ENCODE measurements around the gene MANF.
"Not testable (repeated sequence)": the region's sequence is repeated elsewhere in the genome, so short reads cannot be mapped to it uniquely, and the experiment has no call there.

The MANF gene

GRCh38 chr3:51386852-51387229 lies 1.8 kb downstream of the MANF start:
- Histone ChIP-seq H3K27me3 (ENCODE audit: control insufficient read depth, low read length) (no peaks in the 10 kb centered on the region), H3K4me1 (ENCODE audit: control insufficient read depth, low read length) (peaks cover 58% of the 10 kb centered on the region), H4K20me1 (ENCODE audit: control insufficient read depth, insufficient read depth, low read depth, low read length) (0 out of 2 replicates have a peak, but pooled peaks cover 3% of the 10 kb centered on the region), H3K9me3 (ENCODE audit: control insufficient read depth, insufficient read depth, low read length) (no peaks in the 10 kb centered on the region), H3K4me2 (ENCODE audit: low read length) (peak overlapping the region; percentile 74), H3K27ac (ENCODE audit: low read depth, low read length) (0 out of 2 replicates have a peak overlapping the region, but pooled peaks have one; percentile 49), H3K4me3 (ENCODE audit: low read length) (peak overlapping the region; percentile 97), H3K9me2 (replicated peaks; ENCODE audit: control insufficient read depth, low read length) (no peaks in the 10 kb centered on the region), H3K79me2 (ENCODE audit: control insufficient read depth, low read length) (peaks cover 76% of the 10 kb centered on the region), H3F3A (ENCODE audit: control insufficient read depth, insufficient read depth) (peaks cover 37% of the 10 kb centered on the region), H3K36me3 (ENCODE audit: control insufficient read depth, low read length) (peaks cover 67% of the 10 kb centered on the region)
- TF ChIP-seq CTCF (IDR thresholded peaks at IDR 0.05; ENCODE audit: low read depth, low read length, poor library complexity, severe bottlenecking) (no peak), EZH2phosphoT487 (IDR thresholded peaks at IDR 0.05; ENCODE audit: borderline replicate concordance, low read length) (no peak)

- H3K27ac ChIP-seq (ENCODE audit: low read depth, low read length); H3K27me3 ChIP-seq (ENCODE audit: control insufficient read depth, low read length); H4K20me1 ChIP-seq (ENCODE audit: control insufficient read depth, insufficient read depth, low read depth, low read length); H3K9me3 ChIP-seq (ENCODE audit: control insufficient read depth, insufficient read depth, low read length); H3K9me2 ChIP-seq (replicated peaks; ENCODE audit: control insufficient read depth, low read length): not testable (repeated sequence)
- Histone ChIP-seq H3K4me3 (ENCODE audit: low read length) (peak overlapping the region; percentile 13), H3K36me3 (ENCODE audit: control insufficient read depth, low read length) (peaks cover 72% of the 10 kb centered on the region), H3K4me1 (ENCODE audit: control insufficient read depth, low read length) (peaks cover 63% of the 10 kb centered on the region), H3K79me2 (ENCODE audit: control insufficient read depth, low read length) (peaks cover 81% of the 10 kb centered on the region), H3K4me2 (ENCODE audit: low read length) (peak overlapping the region; percentile 74), H3F3A (ENCODE audit: control insufficient read depth, insufficient read depth) (peaks cover 37% of the 10 kb centered on the region)
These were observed 2.2 kb downstream of the MANF start for GRCh38 chr3:51387281-51387680.

DNA sequence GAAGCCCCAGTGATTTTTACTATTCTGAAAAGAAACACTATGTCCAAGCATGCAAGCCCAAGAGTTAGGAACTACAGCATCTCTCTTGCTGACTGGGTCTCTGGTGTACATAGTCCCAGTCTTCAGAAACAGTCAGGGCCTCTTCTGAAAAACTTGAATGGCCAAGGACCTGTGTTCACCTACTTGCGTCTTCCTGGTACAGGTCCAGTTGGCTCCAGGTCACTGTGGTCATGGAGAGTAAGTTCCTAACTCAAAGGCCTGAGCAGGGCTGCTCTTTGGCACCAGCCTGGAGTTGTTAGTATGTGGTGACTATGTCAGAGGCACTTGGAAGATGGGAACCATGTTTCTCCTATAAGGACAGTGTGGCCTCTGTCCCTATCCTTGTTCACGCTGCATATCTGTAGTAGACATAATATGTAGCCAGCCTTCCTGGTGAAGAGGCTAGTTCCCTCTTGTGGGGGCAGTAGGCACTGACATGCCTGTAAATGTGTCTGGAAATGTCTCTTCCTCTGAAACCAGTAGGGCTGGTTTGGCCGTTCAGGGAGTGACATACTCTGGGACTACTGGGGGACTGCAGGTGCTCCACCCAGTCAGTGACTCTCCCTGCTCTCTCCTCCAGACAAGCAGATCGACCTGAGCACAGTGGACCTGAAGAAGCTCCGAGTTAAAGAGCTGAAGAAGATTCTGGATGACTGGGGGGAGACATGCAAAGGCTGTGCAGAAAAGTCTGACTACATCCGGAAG lies 3.4 kb downstream of the MANF start:
- Histone ChIP-seq H3K9me2 (replicated peaks; ENCODE audit: control insufficient read depth, low read length) (no peaks in the 10 kb centered on the region), H3K36me3 (ENCODE audit: control insufficient read depth, low read length) (peaks cover 83% of the 10 kb centered on the region), H3K4me3 (ENCODE audit: low read length) (no peak overlapping the region; the same call in 1 of the 2 replicates), H3F3A (ENCODE audit: control insufficient read depth, insufficient read depth) (peaks cover 37% of the 10 kb centered on the region), H3K4me1 (ENCODE audit: control insufficient read depth, low read length) (peaks cover 68% of the 10 kb centered on the region), H3K4me2 (ENCODE audit: low read length) (peak overlapping the region; percentile 74), H3K79me2 (ENCODE audit: control insufficient read depth, low read length) (peaks cover 87% of the 10 kb centered on the region), H3K9me3 (ENCODE audit: control insufficient read depth, insufficient read depth, low read length) (no peaks in the 10 kb centered on the region), H4K20me1 (ENCODE audit: control insufficient read depth, insufficient read depth, low read depth, low read length) (peaks cover 18% of the 10 kb centered on the region), H3K27ac (ENCODE audit: low read depth, low read length) (peak overlapping the region; percentile 11; the same call in 1 of the 2 replicates), H3K27me3 (ENCODE audit: control insufficient read depth, low read length) (no peaks in the 10 kb centered on the region)
- TF ChIP-seq CTCF (IDR thresholded peaks at IDR 0.05; ENCODE audit: low read depth, low read length, poor library complexity, severe bottlenecking) = no peak
- TF ChIP-seq EZH2phosphoT487 (IDR thresholded peaks at IDR 0.05; ENCODE audit: borderline replicate concordance, low read length) = no peak

DNA sequence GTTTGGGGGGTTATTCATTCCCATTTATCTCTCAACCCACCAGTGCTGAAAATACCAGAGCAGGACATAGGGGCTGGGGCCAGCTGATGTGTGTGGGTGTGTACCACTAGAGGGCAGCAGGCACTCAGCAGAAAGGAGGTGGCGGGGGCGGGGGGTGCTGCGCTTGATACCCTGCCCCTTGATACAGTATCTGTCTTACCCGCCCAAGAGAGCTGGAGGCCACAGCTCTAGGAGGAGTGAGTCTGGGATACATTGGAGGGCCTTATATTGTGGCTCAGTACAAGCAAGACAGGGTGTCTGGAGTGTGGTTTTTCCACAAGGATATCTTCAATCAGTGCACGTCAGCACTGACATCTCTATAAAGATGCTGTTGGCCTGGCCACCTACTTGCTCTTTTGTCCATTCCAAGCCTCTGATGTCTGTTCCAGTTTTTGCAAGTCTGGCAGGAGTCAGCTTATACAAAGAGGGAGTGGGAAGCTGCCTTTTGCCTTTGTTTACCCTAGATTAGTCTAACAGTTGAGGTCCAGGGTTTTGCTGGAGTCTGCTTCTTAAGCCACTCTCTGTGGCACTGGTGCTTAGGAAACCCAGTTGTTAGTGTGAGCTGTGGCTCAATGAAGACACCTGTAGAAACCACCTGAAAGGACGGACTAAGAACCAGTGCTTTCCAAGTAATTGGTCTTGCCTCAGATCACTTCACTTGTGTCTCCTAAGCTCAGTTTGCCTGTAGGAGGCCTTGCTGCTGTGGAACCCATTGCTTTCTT lies 4.5 kb downstream of the MANF start:
- peak overlapping the region; percentile 11; the same call in 1 of the 2 replicates for H3K27ac ChIP-seq (ENCODE audit: low read depth, low read length)

More for the DNA sequence above, 4.5 kb downstream of the MANF start:
- Histone ChIP-seq H3K27me3 (ENCODE audit: control insufficient read depth, low read length) (no peaks in the 10 kb centered on the region), H3K4me3 (ENCODE audit: low read length) (peak overlapping the region; percentile 17), H3F3A (ENCODE audit: control insufficient read depth, insufficient read depth) (peaks cover 37% of the 10 kb centered on the region), H3K36me3 (ENCODE audit: control insufficient read depth, low read length) (peaks cover 83% of the 10 kb centered on the region), H3K9me2 (replicated peaks; ENCODE audit: control insufficient read depth, low read length) (no peaks in the 10 kb centered on the region), H3K4me1 (ENCODE audit: control insufficient read depth, low read length) (peaks cover 69% of the 10 kb centered on the region), H3K79me2 (ENCODE audit: control insufficient read depth, low read length) (peaks cover 87% of the 10 kb centered on the region), H3K9me3 (ENCODE audit: control insufficient read depth, insufficient read depth, low read length) (no peaks in the 10 kb centered on the region), H4K20me1 (ENCODE audit: control insufficient read depth, insufficient read depth, low read depth, low read length) (peaks cover 19% of the 10 kb centered on the region), H3K4me2 (ENCODE audit: low read length) (peak overlapping the region; percentile 84)
- TF ChIP-seq EZH2phosphoT487 (IDR thresholded peaks at IDR 0.05; ENCODE audit: borderline replicate concordance, low read length) (no peak), CTCF (IDR thresholded peaks at IDR 0.05; ENCODE audit: low read depth, low read length, poor library complexity, severe bottlenecking) (peak; percentile 91)

All from DOHH2 (cell line).